Smooth muscle cell (in vitro differentiated cells): ENCODE data around the gene RNF180. TPM values are rescaled to one million over a fixed set of nuclear protein-coding genes. Genes with fewer than 3 reads are reported as not detected.

ENCODE experiments used
- DNase-seq: peaks from one replicate; lab custom pipeline; 2025; ENCODE audit not compliant: unreplicated experiment; lab: John Stamatoyannopoulos, UW
- H2AFZ ChIP-seq: fragments of 200-600 bp; sonication (generic); 2 replicates; pipeline ENCODE4 v1.6.0; 2016; ENCODE audit warnings: antibody characterized with exemption, low read depth, mild to moderate bottlenecking
- H3F3A ChIP-seq: fragments of 200-600 bp; sonication (generic); 2 replicates; pipeline ENCODE4 v1.6.0; 2017; ENCODE audit warnings: antibody characterized with exemption, low read depth
- H3K27ac ChIP-seq: fragments of 200-600 bp; sonication (generic); 2 replicates; pipeline ENCODE4 v1.5.1; 2016; ENCODE audit warnings: low read depth, mild to moderate bottlenecking
- H3K27me3 ChIP-seq: fragments of 200-600 bp; sonication (generic); 2 replicates; pipeline ENCODE4 v1.6.1; 2016; ENCODE audit warnings: low read depth, mild to moderate bottlenecking
- H3K36me3 ChIP-seq: fragments of 200-600 bp; sonication (generic); 2 replicates; pipeline ENCODE4 v1.5.1; 2016; ENCODE audit warnings: low read depth
- H3K4me1 ChIP-seq: fragments of 200-600 bp; sonication (generic); 2 replicates; pipeline ENCODE4 v1.5.1; 2016; ENCODE audit warnings: low read depth
- H3K4me2 ChIP-seq: fragments of 200-600 bp; sonication (generic); 2 replicates; pipeline ENCODE4 v1.6.0; 2016; ENCODE audit warnings: mild to moderate bottlenecking
- H3K4me3 ChIP-seq: fragments of 200-600 bp; sonication (generic); 2 replicates; pipeline ENCODE4 v1.5.1; 2016; ENCODE audit warnings: mild to moderate bottlenecking
- H3K79me2 ChIP-seq: fragments of 200-600 bp; sonication (generic); 2 replicates; pipeline ENCODE4 v1.6.0; 2016; ENCODE audit warnings: low read depth, mild to moderate bottlenecking
- H3K9ac ChIP-seq: fragments of 200-600 bp; sonication (generic); 2 replicates; pipeline ENCODE4 v1.6.0; 2016; ENCODE audit warnings: low read depth
- H3K9me3 ChIP-seq: fragments of 200-600 bp; sonication (generic); replicated peaks from 2 replicates; pipeline ENCODE4 v1.5.1; 2016; ENCODE audit warnings: low read depth
- H4K20me1 ChIP-seq: fragments of 200-600 bp; sonication (generic); 2 replicates; pipeline ENCODE4 v1.6.0; 2016; ENCODE audit warnings: low read depth
- WGBS: methylation state at CpG from one replicate; pipeline ENCODE4 v1.1.7; 2016; ENCODE audit warnings: low lambda C conversion rate; 5-methylcytosine and 5-hydroxymethylcytosine counted together
- polyA plus RNA-seq: library from polyadenylated mRNA; unstranded; fragments of >200 nt; fragmentation: Nextera tagmentation; extraction: Ambion mirVana; gene quantifications from 2 replicates; pipeline ENCODE4 v1.2.1, GENCODE V29; 2016
- total RNA-seq: library from RNA; depleted of rRNA; stranded (reverse); fragments of >200 nt; gene quantifications from 2 replicates; pipeline ENCODE4 v1.2.3, GENCODE V29; 2014
- TF ChIP-seq, protein P1 (sequence below): fragments of 200-600 bp; sonication (generic); IDR thresholded peaks from 2 replicates; pipeline ENCODE4 v1.5.1; 2017; ENCODE audit warnings: borderline replicate concordance, mild to moderate bottlenecking, antibody characterized with exemption; ENCODE audit not compliant: insufficient read depth, poor library complexity, severe bottlenecking

RNF180 gene
- total and polyA plus RNA-seq, 2 experiments from 2014 or later, result 3.0 to 3.8 TPM

DNA sequence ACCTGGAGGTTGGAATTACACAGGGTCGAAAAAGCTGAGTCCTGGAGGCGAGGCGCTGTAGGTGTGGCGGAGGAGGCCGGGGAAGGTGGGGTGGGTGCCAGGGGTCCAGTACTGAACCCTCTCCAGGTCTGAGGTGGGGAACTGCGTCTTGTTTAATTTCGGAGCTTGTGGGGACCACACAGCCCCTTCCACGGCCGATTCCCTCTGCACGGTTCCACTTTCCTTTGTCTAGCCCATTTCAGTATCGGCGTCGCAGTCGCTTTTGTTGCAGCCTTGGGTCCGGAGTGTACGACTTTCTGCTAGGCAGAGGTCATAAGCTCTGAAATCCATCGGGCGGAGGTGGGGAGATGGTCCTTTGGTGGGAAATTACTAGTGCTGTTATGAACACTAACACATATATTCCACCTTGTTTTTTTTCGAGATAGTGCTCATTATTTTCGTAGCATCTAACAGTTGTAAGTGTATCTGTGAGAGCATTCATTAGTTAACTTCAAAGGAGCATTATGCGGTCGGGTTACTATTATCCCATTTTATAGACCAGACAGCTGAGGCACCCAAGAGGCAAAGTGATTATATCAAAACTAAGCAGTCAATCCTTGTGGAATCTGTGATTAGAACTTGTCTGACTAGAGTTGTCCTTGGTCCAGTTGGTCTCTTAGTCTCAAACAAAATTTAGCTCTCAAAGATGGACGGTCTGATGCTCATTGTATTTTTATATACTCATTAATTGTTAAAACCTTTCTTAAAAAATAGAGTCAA is 737 bp downstream of the RNF180 start:
- Histone ChIP-seq H3K27me3 (peaks cover 16% of the 10 kb centered on the region), H3K4me3 (peak overlapping the region; percentile 71), H3K4me2 (peak overlapping the region; percentile 93), H3F3A (no peaks in the 10 kb centered on the region), H3K9me3 (no peaks in the 10 kb centered on the region), H2AFZ (peak overlapping the region; percentile 89), H3K4me1 (peaks cover 7% of the 10 kb centered on the region), H3K9ac (peak overlapping the region; percentile 50), H3K36me3 (no peaks in the 10 kb centered on the region), H4K20me1 (no peaks in the 10 kb centered on the region), H3K27ac (no peak overlapping the region), H3K79me2 (peaks cover 6% of the 10 kb centered on the region)
- 24% methylated on average over 23 of the region's 23 CpGs for WGBS
- DNase-seq, result no peak
- TF ChIP-seq, protein P1, sequence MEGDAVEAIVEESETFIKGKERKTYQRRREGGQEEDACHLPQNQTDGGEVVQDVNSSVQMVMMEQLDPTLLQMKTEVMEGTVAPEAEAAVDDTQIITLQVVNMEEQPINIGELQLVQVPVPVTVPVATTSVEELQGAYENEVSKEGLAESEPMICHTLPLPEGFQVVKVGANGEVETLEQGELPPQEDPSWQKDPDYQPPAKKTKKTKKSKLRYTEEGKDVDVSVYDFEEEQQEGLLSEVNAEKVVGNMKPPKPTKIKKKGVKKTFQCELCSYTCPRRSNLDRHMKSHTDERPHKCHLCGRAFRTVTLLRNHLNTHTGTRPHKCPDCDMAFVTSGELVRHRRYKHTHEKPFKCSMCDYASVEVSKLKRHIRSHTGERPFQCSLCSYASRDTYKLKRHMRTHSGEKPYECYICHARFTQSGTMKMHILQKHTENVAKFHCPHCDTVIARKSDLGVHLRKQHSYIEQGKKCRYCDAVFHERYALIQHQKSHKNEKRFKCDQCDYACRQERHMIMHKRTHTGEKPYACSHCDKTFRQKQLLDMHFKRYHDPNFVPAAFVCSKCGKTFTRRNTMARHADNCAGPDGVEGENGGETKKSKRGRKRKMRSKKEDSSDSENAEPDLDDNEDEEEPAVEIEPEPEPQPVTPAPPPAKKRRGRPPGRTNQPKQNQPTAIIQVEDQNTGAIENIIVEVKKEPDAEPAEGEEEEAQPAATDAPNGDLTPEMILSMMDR, result no peak

DNA sequence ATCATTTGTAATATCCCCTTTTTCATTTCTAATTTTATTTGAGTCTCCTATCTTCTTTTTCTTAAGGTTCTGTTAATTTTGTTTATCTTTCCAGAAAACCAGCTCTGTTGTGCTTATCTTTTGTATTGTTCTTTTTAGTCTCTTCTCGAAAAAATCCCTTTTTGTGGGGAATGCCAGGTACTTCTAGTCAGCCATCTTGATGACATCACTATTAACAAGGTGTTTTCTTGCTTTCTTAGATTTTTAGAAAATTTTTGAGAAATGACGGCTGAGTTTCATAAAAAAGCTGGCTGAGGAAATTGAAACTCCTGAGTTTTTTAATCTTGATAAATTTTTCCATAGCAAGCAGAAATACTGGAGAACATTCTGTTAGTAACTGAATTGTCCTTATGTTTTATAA is 10.7 kb downstream of the RNF180 start:
- H3F3A ChIP-seq, result no peaks in the 10 kb centered on the region
- WGBS, result 90% methylated on average over 2 of the region's 2 CpGs
- no peak overlapping the region for H3K4me3 ChIP-seq
- no peaks in the 10 kb centered on the region for H3K27me3 ChIP-seq
- H3K9ac ChIP-seq, result no peak overlapping the region
- no peaks in the 10 kb centered on the region for H3K4me1 ChIP-seq
- H3K4me2 ChIP-seq, result no peak overlapping the region
- no peaks in the 10 kb centered on the region for H4K20me1 ChIP-seq
- no peak overlapping the region for H2AFZ ChIP-seq
- TF ChIP-seq, protein P1, result no peak
- H3K36me3 ChIP-seq, result no peaks in the 10 kb centered on the region
- H3K27ac ChIP-seq, result no peak overlapping the region
- peaks cover 14% of the 10 kb centered on the region for H3K79me2 ChIP-seq
- H3K9me3 ChIP-seq, result peaks cover 3% of the 10 kb centered on the region
- no peak for DNase-seq

DNA sequence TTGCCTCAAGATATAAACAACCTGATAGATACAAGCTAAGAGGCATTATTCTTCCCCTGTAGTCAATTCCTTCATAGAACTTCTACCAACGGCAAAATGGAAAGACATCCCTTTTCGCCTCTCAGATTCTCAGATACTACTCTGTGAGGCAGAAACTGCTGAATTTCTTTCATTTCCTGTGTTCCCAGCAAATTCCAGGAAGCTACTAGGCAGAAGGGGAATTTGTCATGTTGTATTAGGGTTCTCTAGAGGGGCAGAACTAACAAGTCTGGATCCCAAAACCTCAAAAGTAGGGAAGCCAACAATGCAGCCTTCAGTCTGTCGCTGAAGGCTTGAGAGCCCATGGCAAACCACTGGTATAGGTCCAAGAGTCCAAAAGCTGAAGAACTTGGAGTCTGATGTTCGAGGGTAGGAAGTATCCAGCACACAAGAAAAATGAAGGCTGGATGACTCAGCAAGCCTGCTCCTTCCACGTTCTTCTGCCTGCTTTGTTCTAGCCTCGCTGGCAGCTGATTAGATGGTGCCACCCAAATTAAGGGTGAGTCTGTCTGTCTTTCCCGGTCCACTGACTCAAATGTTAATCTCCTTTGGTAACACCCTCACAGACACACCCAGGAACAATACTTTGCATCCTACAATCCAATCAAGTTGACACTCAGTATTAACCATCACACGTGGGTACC is 15.2 kb downstream of the RNF180 start:
- 60% methylated on average over 8 of the region's 8 CpGs for WGBS

More for the DNA sequence above, 15.2 kb downstream of the RNF180 start:
- TF ChIP-seq, protein P1, result no peak
- H4K20me1 ChIP-seq, result no peaks in the 10 kb centered on the region
- H3K9me3 ChIP-seq, result peaks cover 3% of the 10 kb centered on the region
- peaks cover 1% of the 10 kb centered on the region for H3K79me2 ChIP-seq
- H3K27ac ChIP-seq, result no peak overlapping the region
- no peak overlapping the region for H3K4me2 ChIP-seq
- H3K27me3 ChIP-seq, result no peaks in the 10 kb centered on the region
- DNase-seq, result no peak
- no peak overlapping the region for H3K4me3 ChIP-seq
- H3K36me3 ChIP-seq, result no peaks in the 10 kb centered on the region
- H3K9ac ChIP-seq, result no peak overlapping the region
- H3K4me1 ChIP-seq, result no peaks in the 10 kb centered on the region
- no peak overlapping the region for H2AFZ ChIP-seq
- H3F3A ChIP-seq, result no peaks in the 10 kb centered on the region
